ENCODE measurements around the gene CDKAL1.

DNA sequence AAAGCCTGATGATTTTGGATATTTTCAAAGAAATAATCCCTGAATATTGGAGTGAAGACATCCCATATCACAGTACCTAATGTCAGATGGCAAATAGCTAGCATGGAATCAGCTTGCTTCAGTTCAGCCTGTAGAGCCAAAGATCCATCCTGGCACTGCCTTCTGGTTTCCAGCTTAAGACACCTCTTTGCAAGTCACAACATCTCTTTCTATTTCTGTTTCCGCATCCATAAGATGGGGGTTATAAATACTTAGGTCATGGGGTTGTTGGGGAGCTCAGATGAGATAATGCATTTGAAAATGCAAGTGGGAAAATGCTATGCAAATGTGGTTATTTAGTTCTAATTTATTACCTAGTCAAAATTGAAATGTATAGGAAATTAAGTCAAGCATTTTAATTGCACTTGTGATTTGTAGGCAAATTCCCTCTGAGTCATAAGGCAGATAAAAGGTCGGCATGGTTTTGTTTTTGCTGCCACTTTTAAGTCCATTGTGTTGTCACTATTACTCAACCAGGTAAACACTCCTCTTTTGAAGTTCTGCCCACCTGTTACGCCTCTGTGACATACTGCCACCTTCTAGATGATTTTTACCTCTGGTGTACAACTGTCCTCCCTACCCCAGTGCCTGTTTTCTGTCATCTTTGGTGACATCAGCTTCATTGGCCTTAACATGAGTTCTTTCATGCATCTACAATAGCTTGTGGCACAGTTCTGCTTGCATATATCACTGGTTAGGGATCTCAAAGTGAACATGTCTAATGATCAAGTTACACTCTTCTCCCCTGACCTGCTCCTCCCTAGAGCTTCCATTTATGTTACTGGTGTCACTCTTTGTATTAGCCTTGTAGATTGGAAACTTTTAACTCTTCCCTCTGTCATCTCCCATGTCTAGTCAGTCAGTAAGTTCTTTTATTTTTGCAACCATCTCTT is 96.6 kb downstream of the CDKAL1 start:
- TF ChIP-seq CTCF (IDR thresholded peaks at IDR 0.05; ENCODE audit: poor library complexity) (no peak), EZH2 (IDR thresholded peaks at IDR 0.05; ENCODE audit: borderline replicate concordance) (no peak)

Data from hepatocyte (in vitro differentiated cells).